GM18511 (cell line): ENCODE results near the gene VPS52.
"Not testable (repeated sequence)": the region's sequence is repeated elsewhere in the genome, so short reads cannot be mapped to it uniquely, and the experiment has no call there.

Source experiments
- ATAC-seq: cut with Tn5 transposase; IDR thresholded peaks from one replicate; pipeline ENCODE4 v1.9.1; 2021; ENCODE audit warnings: mild to moderate bottlenecking, moderate library complexity; ENCODE audit not compliant: unreplicated experiment

Gene VPS52

DNA sequence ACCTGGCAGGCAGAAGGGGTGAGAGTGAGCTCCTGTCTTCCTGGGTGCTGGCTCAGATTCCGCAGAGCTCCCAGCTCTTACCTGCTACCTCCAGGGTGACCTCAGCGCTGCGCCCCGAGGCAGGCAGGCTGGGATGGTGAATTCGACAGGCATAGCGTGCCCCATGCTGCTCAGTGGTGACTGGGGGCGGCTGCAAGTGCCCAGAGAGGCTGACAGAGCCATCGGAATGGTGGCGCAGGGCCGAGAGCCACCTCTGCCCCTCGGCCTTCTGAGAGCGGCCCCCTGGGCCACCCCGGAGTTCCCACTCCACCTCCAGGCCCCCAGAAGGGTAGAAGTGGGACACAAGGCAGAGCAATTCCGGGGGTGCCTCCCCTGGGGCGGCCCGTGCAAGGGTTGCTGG lies 32.5 kb upstream of the VPS52 start:
- ATAC-seq = no peak

DNA sequence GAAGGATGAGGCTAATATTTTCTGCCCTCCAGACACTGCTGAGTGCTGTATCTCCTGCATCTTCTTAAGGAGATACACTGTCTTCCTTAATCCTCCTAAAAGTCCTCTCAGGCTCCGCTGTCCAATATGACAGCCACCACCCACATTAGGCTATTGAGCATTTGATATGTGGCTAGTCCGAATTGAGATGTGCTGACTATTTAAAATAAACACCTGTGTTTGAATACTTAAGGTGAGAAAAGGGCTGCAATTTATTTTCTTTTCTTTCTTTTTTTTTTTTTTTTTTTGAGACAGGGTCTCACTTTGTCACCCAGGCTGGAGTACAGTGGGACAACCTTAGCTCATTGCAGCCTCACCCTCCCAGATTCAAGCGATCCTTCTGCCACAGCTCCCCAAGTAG lies 30.2 kb upstream of the VPS52 start:
- ATAC-seq = no peak

DNA sequence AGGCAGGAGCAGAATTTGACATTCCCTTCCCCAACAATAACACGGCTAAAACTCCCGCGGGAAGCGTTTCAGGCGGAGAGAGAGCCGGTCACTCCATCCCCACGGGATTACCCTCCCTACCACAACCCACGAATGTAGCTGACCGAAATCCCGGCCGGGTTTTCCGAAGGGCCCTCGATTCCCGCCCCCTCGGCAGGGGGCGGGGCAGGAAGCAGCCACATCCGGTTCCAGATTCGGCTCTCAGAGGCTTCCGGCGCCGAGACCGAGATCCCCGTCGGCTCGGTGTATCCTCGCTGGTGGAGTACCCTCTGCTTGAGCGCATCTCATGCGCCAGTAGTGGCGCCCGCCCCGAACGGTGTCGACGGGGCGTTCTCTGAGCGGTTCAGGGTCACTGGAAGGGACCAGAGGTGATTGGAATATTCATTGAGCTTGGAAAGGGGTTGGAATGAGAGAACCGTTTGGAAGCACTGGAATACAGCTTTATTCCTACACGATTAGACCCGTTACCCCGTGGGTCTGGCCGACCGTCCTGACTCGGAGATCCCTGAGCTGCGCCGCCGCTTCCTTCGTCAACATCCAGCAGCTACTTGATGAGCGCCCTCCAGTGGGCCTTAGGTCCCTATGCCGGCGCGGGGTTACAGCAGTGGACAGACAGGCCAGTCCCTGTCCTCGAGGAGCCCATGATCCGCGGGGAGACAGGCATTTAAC lies 27.7 kb upstream of the VPS52 start:
- ATAC-seq = peak; percentile 77

DNA sequence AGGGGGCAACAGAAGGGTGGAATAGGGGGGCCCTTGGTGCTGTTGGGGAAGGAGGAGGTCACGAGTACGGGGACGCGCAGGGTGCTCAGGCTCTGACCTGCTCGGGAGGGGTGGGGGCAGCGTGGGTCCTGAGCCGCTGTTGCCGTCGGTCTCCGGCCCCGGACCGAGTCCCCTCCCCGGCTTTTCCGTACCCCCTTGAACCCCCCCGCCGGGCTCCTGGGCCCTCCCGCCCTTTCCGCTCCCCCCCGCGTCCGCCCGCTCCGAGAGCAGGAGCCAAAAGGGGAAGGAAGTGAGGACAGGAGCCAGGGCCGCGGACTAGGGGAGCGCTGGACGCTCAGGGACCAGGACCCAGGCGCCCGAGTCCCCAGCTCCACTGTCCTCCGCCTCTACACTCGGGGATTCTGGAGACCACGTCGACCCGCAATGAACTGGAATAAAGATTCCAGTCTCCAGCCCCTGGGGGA lies 27.1 kb upstream of the VPS52 start, which contains the start of gene RGL2:
RGL2 (minus strand) TSS at position 170 of the 464 bp plus-strand sequence. CDS start 332 bp downstream, outside the sequence.
- peak; percentile 38 for ATAC-seq

DNA sequence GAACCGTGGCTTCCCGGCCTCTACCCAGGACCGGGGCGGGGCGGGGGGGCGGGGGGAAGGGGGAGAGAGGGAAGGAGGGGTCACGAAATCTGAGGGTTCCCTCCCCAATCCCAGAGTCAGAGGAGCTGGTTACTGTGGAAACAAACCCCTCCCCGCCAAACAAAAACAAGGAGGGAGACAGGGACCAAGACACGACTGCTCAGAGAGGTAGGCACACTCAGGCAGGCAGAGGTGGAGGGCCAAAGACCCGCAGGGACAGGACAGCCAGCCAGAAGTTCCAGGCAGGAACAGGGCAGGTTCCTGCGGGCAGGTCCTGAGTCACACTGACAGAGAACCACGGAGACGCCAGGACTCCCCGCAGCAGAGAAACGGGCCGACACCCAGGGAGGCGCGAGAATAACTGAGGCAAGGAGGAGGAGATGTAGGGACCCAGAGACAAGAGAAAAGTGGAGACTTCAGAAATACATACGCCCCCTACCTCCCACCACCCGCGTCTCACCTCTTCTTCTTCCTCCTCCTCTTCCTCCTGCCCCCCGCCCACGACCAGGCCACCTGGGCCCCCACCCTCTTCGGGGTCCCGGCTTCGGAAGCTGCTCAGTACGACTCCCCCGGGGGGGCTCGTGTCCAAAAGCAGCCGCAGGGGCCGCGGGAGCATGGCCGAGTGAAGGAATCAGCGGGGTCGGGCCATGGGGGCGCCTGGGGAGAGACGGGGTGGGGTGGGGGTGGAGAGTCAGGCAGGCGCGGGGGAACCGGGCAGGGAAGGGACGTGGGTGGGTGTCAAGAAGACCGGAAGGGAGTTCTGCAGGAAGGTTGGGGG lies 26.5 kb upstream of the VPS52 start:
- ATAC-seq = peak; percentile 23

DNA sequence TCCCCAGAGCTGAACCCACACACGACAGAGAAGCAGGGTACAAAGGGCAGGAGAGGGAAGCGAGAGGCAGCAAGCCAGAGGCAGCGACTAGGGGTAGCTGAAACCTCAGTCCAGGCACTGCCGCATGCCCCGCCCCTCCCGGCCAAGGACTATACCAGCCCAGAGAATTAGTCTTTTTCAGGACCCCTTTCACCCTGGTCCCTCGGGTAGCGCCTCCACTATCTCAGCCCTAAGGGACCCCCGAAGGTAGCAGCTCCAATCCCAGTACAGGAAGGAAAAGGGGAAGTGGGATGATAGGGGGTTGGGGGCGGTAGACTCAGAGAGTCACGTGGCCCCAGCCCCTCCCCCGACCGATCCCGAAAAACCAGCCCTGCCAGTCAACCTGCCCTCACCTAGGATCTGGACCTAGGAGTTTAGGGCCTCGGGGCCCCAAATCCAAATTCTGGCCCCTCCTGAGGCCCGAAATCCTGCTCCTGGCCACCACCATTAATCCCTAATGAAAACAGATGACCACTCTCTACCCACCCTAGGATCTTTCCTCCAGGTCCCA lies 25.8 kb upstream of the VPS52 start:
- no peak for ATAC-seq

DNA sequence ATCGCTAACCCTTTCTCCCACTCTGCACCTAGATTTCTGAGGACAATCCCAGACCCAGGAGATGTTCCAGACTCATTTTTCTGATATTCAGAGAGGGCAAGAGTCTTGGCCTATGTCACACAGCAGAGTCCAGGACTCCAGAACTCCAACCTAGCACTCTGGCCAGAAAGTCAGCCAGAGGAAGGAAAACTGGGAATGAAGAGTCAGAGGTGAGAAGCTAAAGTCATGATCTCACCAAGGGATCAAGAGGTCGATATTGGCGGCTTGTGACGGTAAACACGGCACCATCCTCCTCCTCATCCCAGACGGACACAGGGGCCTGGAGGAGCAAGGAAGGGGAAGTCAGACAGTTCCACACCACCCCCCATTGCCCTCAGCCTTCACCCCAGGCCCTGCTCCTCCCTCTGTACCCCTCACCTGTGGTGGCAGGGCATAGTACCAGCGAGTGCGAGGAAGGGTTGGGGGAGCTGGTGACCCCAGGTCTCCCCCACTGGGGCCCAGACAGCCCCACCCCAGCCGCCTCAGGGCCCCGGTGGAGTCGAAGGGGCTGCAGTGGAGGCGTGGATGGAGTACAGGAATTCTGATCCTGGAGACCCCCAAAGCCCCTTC lies 25.2 kb upstream of the VPS52 start:
- ATAC-seq = no peak

DNA sequence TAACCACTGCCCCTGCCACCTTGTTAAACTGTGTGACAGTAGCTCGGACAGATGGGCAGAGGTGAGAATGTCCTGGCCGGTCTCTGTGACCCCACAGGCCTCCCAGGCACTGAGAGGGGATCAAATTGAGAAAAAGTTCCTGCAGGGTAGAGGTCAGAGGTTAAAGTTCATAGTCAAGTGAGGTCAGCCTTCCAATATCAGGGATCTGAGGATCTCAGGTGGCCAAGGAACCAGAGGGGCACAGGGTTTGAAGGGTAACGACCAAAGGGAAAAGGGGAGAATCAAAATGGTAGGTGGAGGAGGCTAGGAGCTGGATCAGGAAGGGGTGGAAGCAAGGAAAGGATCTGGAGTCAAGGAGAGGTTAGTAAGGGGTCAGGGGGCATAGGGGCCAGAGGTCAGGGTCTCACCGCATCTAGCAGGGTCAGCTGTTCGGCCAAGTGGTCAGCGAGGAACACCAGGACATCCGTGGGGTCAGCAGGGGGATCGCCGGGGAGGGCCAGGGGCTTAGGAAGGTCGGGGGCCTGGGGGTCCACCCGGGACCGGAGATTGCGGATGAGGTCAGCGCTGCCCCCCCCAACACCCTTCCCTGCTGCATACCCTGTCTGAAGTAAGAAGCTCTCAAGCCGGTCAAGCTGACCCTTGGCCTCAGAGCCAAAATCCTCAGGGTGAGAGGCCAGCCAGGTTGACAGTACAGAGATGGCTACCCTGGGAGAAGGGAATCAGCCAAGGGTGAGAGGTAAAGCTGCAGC lies 24.1 kb upstream of the VPS52 start:
- no peak for ATAC-seq

DNA sequence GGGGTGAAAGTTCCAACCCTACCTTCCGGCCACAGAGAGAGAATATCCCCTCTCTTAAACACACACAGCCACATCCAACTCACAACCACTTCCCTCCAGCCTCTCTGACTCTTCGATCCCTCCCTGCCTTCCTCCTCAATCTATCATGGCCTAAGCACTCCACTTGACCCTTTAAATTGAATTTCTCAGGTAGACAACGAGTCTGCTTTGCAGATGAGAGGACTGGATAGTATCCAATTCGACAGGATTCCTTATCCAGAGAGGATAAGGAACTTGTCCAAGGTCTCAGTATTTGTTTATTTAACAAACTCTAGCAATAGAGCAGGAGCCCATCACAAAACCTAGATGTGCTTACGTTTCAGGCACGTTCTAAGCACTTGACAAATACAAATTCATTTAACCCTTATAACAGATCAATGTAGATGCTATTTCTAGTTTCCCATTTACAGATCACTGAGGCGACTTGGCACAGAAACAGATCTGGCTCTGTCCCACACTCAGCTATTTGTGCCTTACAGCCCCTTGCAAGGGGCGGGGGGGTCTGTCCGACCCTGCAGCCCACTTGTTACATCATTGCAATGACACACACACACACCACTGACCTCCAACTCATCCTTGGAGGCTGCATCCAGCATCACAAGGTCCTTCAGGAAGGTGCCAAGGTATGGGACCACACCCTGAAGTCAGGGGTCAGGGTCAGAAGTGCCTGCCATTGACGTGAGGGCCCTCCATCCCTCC lies 22.6 kb upstream of the VPS52 start:
- ATAC-seq = no peak

DNA sequence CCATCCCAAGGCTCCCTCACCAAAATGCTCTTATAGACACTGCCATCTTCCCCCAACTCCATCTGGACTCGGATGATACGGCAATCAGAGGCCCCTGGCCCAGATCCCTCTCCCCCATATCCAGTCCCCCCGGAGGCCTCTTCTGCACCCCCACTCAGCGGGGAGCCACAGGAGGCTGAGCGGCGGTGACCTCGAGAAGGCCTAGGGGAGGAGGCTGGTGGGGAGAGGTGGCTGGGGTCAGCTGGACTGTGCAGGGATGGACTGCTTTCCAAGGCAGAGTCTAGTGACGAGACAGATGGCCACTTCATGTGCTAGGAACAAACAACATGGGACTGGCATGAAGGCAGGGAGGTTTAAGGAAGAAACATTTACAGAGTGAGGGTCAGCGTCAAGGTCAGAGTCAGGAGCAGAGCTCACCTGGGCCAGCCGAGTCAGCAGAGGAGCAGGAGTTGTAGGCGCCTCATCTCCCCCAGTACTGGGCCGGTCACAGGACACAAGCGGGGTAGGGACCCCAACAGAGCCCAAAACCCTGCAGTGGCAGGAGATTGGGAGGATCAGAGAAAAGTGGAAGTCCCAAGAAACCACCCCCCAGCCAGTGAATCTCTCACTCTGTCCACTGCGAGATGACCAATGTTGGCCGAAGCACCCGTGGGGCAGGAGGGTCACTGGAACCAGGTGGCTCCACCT lies 21.5 kb upstream of the VPS52 start:
- ATAC-seq = no peak

DNA sequence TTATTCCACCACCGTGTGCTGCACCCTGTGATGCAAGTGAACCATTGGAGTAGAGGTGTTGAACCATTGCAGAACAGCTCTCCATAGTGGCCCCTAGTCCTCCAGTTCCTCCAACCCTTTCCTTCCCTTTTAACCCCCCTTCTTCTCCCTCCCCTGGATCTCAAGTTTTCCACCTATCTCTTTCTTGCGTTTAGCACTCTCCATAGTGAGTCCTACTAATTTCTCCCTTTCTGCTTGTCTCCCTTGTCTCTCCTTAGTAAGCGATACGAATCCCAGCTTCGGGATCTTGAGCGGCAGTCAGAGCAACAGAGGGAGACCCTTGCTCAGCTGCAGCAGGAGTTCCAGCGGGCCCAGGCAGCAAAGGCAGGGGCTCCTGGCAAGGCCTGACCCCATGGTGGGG lies 18.8 kb upstream of the VPS52 start:
- ATAC-seq = no peak

DNA sequence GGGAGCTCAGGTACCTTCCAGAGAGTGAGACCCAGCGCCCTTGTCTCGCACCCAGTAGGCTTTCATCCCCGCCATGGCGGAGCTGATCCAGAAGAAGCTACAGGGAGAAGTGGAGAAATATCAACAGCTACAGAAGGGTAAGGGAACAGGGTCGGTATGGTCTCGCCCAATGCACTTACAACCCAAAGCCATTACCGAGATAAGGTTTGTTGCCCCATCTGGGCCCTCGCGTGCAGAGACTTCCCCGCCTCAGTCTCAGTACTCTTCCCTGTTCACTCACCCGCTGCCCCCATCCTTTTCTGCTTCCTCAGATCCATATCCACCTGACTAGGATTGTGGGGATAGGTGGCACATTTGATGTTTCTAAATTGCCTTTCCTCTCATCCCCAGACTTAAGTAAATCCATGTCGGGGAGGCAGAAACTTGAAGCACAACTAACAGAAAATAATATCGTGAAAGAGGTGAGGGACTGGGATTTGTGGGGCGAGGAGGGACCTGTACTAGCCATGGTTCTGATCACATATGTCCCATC lies 18.2 kb upstream of the VPS52 start:
- no peak for ATAC-seq

DNA sequence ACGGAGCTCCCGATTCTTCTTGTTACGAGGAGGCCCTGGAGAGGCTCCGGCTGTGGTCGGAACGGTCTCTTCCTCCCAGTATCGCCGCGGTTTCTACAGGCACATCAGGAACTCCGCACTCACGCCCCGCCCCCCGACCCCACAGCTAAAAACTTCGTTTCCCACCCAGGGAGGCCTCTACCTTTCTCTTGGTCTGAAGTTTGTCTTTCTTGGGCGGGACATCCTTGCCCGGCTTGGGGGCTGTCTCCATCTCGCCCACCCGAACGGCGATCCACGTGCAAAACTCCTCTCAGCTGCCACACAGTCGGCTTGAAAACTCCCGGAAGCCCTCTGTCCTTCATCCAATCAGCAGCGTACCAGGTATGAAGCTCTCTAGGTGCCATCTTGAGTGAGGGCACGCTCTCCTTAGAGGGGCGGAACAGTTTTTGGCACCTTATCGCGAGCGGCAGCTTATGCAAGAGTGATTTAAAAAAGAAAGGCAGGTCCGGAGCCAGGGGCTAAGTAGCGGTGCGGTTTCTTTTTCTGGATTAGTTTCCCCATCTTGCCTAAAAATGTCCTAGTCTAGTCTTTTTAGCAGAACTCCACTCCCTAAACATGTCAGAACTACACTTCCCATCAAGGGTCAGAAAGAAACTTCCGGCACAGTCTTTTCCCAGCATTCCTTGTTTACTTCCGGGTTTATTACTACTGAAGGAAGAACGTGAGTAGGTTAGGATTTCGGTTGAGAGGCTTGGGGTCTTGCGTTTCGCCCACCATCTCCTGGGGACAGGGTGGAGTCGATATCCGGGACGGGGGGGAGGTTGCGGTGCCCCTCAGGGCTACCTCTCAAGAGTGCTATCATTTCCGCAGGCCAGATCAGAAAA lies 17.5 kb upstream of the VPS52 start, which contains the start of the genes PFDN6 and WDR46:
PFDN6 (plus strand) TSS at position 681 of the 863 bp plus-strand sequence. CDS start 256 bp downstream, outside the sequence.
WDR46 (minus strand) TSS at position 319 of the 863 bp plus-strand sequence; CDS start at position 250, 69 bp downstream.
- peak; percentile 86 for ATAC-seq

DNA sequence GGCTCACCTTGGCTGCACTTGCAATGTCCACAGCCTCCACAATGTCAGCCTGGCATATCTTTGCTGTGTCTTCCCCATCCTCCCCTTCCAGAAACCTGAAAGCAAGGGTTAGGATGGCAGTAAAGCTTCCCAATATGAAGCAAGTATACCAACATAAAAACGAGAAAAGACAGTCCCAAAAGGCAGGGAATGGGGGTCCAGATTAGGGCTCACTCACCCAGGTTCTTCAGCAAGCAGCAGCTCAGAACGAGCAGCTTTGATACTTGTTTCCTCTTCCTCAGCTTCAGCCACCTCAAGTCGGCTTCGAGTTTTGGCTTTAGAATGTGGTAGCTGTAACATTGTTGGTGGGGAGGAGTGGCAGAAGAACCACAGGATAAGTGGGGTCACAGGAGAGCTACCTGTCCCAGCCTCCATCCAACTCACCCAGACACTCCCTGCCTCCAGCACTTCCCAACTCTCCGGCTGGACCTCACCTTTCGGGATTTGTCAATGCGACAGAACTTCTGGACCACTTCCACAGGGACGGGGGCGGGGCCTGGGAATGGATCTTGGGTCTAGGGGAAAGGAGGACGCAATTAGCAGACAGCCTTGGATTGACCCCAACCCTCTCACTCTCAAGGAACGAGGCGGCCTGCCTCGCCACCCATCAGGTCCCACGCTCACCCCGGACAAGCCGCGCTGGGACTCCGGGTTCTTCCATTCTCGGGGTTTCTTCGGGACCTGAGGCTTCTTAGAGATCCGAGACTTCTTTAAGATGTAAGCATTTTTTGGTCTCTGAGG lies 16.7 kb upstream of the VPS52 start:
- peak; percentile 10 for ATAC-seq

DNA sequence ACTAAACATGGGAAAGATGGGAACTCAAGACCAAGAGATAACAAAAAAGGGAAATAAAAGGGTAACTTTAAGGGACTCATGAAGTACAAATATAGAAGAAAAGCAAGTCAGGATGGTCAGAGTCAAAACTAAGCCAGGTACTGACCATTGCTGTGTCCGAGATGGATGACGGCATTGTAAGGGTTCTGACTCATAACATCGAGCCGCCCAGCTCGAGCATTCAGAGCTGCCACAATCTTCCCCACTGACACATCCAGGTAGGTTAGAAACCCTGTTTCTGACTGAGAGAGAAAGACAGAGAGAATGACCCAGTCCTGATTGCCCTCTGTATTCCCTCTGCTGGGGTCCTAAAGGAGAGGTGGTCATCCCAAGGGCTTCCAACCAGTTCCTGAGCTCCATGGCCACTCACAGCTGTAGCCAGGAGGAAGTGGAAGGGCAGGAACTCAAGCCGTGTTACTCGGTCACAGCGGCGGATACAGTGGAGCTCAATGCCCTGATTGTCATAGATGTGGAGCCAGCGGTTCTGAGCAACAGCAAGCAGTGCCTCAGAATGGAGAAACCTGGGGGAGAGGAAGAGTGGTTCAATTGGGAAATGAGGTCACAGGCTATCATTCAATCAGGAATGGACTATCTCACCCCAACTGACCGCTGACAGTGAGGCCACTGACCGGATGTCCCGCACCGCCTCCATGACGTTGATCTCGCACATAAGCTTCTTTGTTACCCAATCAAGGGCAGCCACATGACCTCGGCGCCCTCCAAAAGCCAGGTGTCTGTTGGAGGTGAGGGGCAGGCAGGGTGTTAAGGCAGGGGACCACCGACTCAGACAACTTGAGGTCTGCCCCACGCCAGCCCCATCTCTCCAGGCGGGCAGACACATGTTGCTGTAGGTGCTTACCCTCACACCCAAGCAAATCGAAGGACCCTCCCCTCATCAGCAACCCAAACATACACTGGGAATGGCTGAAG lies 15.6 kb upstream of the VPS52 start:
- no peak for ATAC-seq

DNA sequence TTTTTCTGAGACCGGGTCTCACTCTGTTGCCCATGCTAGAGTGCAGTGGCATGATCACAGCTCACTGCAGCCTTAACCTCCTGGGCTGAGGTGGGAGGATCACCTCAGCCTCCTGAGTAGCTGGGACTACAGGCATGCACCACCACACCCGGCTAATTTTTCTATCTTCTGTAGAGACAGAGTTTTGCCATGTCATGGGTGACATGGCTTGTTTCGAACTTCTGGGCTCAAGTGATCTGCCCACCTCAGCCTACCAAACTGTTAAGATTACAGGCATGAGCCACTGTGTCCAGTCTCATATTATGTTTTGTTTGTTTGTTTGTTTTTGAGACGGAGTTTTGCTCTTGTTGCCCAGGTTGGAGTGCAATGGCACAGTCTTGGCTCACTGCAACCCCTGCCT lies 13.5 kb upstream of the VPS52 start:
- not testable (repeated sequence) for ATAC-seq
